Panc1 (cell line): ENCODE data around the gene MMP15. TPM values are rescaled to one million over a fixed set of nuclear protein-coding genes. Genes with fewer than 3 reads are reported as not detected.

Source experiments
- ATAC-seq: fragments of 200-7000 bp; cut with Tn5 transposase; 2 replicates; pipeline ENCODE4 v1.9.1; 2020; ENCODE audit warnings: mild to moderate bottlenecking, moderate library complexity
- BruUV-seq: library from RNA; stranded (reverse); fragments of 400-500 nt; replicated peaks from 2 replicates; lab custom pipeline; 2021; lab: Mats Ljungman, UMichigan
- CTCF ChIA-PET: fragments of 300-600 bp; sonication (Branson Sonifier 250); formaldehyde crosslinking; loops from one replicate; lab custom pipeline; 2022; ENCODE audit warnings: antibody characterized with exemption; lab: Charles Lee
- POLR2A ChIA-PET: fragments of 300-600 bp; sonication (Branson Sonifier 250); formaldehyde crosslinking; loops from one replicate; lab custom pipeline; 2022; ENCODE audit warnings: antibody characterized with exemption; lab: Charles Lee
- DNase-seq: peaks from one replicate; pipeline ENCODE4 v3.0.0-alpha.2; 2010; ENCODE audit warnings: low read depth, low spot score
- H3K27ac ChIP-seq: 2 replicates; pipeline ENCODE4 v1.5.1; 2011; ENCODE audit warnings: mild to moderate bottlenecking, low read length, inconsistent platforms
- H3K27me3 ChIP-seq: fragments of 200-500 bp; sonication (Bioruptor generic); 2 replicates; pipeline ENCODE4 v1.6.0; 2014; ENCODE audit warnings: low read length, inconsistent platforms; ENCODE audit not compliant: control insufficient read depth, insufficient read depth
- H3K36me3 ChIP-seq: fragments of 200-500 bp; sonication (Bioruptor generic); 2 replicates; pipeline ENCODE4 v1.5.1; 2014; ENCODE audit warnings: inconsistent platforms, mild to moderate bottlenecking, low read length, moderate library complexity; ENCODE audit not compliant: control insufficient read depth, insufficient read depth
- H3K4me1 ChIP-seq: 2 replicates; pipeline ENCODE4 v1.5.1; 2011; ENCODE audit warnings: inconsistent platforms, mild to moderate bottlenecking, low read length, moderate library complexity; ENCODE audit not compliant: control insufficient read depth, insufficient read depth
- H3K4me3 ChIP-seq, 2 experiments: 2 replicates each; pipeline ENCODE4 v1.5.1; 2011 to 2012; ENCODE audit warnings: low read depth in 2 of 2, low read length in 2 of 2, mild to moderate bottlenecking in 2 of 2, inconsistent platforms in 1 of 2, moderate library complexity in 1 of 2
- H3K9me3 ChIP-seq: fragments of 200-500 bp; sonication (Bioruptor generic); 2 replicates; pipeline ENCODE4 v1.5.1; 2014; ENCODE audit warnings: low read depth, mild to moderate bottlenecking, inconsistent platforms, low read length, moderate library complexity; ENCODE audit not compliant: control insufficient read depth, insufficient read depth
- CTCF ChIP-seq: fragments of 450-650 bp; IDR thresholded peaks from 2 replicates; pipeline ENCODE4 v1.5.1; 2017; ENCODE audit warnings: mild to moderate bottlenecking
- POLR2AphosphoS5 ChIP-seq: IDR thresholded peaks from 2 replicates; pipeline ENCODE4 v1.6.1; 2012; ENCODE audit warnings: mild to moderate bottlenecking, low read depth, low read length, moderate library complexity
- SIN3A ChIP-seq: IDR thresholded peaks from 2 replicates; pipeline ENCODE4 v1.6.1; 2012; ENCODE audit warnings: low read depth, mild to moderate bottlenecking, low read length, moderate library complexity, borderline replicate concordance; ENCODE audit not compliant: insufficient read depth
- TCF7L2 ChIP-seq: IDR thresholded peaks from 2 replicates; pipeline ENCODE4 v1.6.1; 2011; ENCODE audit warnings: mild to moderate bottlenecking, low read depth, low read length, inconsistent platforms
- in situ Hi-C: cut with HindIII; loops from 2 replicates; pipeline ENCODE4 v1.10.0; 2016; ENCODE audit warnings: low sequenced_read_pairs, low pct_unique_long_range_greater_than_20kb
- intact Hi-C: fragments of 100-400 bp; cut with micrococcal nuclease; formaldehyde crosslinking; loops from one replicate; pipeline ENCODE4 v1.10.0; 2022; ENCODE audit not compliant: unreplicated experiment
- total RNA-seq: library from RNA; stranded (reverse); gene quantifications from one replicate; pipeline ENCODE4 v1.2.1, GENCODE V29; 2021; ENCODE audit not compliant: unreplicated experiment
- TF ChIP-seq, protein P1 (sequence below), 2 experiments: IDR thresholded peaks; 2 replicates each; pipeline ENCODE4 v1.6.1; 2011 to 2012; ENCODE audit warnings: low read depth in 2 of 2, control low read depth in 1 of 2, low read length in 1 of 2, mild to moderate bottlenecking in 1 of 2, moderate library complexity in 1 of 2; ENCODE audit not compliant: insufficient read depth in 1 of 2

The MMP15 gene
- total RNA-seq, 1 experiment from 2014 or later: 10.9 TPM

GRCh38 chr16:58011652-58012051, 13.9 kb upstream of the MMP15 start:
- Histone ChIP-seq H3K9me3 (no peaks in the 10 kb centered on the region), H3K4me3 (no peak overlapping the region), H3K27me3 (no peaks in the 10 kb centered on the region), H3K36me3 (no peaks in the 10 kb centered on the region; the same call in 1 of the 2 replicates), H3K27ac (no peak overlapping the region), H3K4me1 (no peaks in the 10 kb centered on the region)
- TF ChIP-seq, protein P1, sequence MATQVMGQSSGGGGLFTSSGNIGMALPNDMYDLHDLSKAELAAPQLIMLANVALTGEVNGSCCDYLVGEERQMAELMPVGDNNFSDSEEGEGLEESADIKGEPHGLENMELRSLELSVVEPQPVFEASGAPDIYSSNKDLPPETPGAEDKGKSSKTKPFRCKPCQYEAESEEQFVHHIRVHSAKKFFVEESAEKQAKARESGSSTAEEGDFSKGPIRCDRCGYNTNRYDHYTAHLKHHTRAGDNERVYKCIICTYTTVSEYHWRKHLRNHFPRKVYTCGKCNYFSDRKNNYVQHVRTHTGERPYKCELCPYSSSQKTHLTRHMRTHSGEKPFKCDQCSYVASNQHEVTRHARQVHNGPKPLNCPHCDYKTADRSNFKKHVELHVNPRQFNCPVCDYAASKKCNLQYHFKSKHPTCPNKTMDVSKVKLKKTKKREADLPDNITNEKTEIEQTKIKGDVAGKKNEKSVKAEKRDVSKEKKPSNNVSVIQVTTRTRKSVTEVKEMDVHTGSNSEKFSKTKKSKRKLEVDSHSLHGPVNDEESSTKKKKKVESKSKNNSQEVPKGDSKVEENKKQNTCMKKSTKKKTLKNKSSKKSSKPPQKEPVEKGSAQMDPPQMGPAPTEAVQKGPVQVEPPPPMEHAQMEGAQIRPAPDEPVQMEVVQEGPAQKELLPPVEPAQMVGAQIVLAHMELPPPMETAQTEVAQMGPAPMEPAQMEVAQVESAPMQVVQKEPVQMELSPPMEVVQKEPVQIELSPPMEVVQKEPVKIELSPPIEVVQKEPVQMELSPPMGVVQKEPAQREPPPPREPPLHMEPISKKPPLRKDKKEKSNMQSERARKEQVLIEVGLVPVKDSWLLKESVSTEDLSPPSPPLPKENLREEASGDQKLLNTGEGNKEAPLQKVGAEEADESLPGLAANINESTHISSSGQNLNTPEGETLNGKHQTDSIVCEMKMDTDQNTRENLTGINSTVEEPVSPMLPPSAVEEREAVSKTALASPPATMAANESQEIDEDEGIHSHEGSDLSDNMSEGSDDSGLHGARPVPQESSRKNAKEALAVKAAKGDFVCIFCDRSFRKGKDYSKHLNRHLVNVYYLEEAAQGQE (IDR thresholded peaks at IDR 0.05; ENCODE audit: insufficient read depth in 1 of 2, low read depth in 2 of 2, low read length in 1 of 2): no peak
- TF ChIP-seq TCF7L2 (no peak), CTCF (no peak), SIN3A (no peak), POLR2AphosphoS5 (no peak)
- no peak for ATAC-seq
- in situ Hi-C loops: loop anchor here (25.0 kb wide), 1 partner anchor 101 kb away; no protein-coding TSS in a partner anchor
- POLR2A ChIA-PET: no interaction called here
- DNase-seq: no peak
- intact Hi-C loops: no loop called here
- CTCF ChIA-PET: no interaction called here
- no TSS peak for BruUV-seq

DNA sequence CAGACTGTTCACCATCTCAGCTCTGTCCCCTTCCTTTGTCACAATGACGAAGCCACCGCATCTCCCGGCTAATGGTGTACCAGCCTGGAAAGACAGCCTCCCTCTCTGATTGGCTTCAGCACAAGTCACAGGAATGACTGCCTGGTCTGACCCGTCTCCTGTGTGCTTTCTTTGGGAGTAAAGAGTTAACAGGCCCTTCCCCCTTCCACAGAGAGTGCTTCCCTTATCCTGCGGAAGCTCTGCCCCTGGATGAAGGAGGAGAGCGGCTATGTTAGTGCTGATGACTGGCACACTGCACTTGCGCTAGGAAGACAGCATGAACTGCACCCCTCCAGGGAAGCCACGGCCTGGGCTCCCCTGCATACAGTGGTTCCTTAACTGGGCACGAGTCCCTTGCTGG, 13.1 kb upstream of the MMP15 start:
- in situ Hi-C loops (loop anchor here (25.0 kb wide), 1 partner anchor 100 kb away; no protein-coding TSS in a partner anchor), intact Hi-C loops (no loop called here)
- ChIA-PET CTCF (no interaction called here), POLR2A (no interaction called here)
- BruUV-seq: no TSS peak
- Histone ChIP-seq H3K27ac (no peak overlapping the region), H3K9me3 (no peaks in the 10 kb centered on the region), H3K36me3 (no peaks in the 10 kb centered on the region; the same call in 1 of the 2 replicates), H3K4me3 (no peak overlapping the region), H3K4me1 (no peaks in the 10 kb centered on the region), H3K27me3 (no peaks in the 10 kb centered on the region)
- ATAC-seq: no peak
- TF ChIP-seq TCF7L2 (no peak), CTCF (no peak), SIN3A (no peak), POLR2AphosphoS5 (no peak)
- TF ChIP-seq, protein P1 (IDR thresholded peaks at IDR 0.05; ENCODE audit: insufficient read depth in 1 of 2, low read depth in 2 of 2, low read length in 1 of 2): no peak
- DNase-seq: no peak
